Tibial artery (tissue), 4 donors: Measurements from ENCODE around the gene GPR141.

Experiments used
- DNase-seq, 2 donors: peaks; one replicate each; pipeline ENCODE4 v3.0.0-alpha.2; 2019
- H3K27ac ChIP-seq, 2 donors: fragments of 200-600 bp; sonication (generic) in 1 of 2; 1 replicate in 1 of 2; 2 replicates in 1 of 2; pipeline ENCODE4 v1.5.1; 2018 to 2019; ENCODE audit warnings: mild to moderate bottlenecking in 1 of 2
- H3K27me3 ChIP-seq, 2 donors: fragments of 200-600 bp; sonication (generic) in 1 of 2; one replicate each; pipeline versions ENCODE4 v1.5.1 to v1.6.0; 2016 to 2019
- H3K36me3 ChIP-seq, 3 donors: fragments of 200-600 bp; sonication (generic) in 2 of 3; one replicate each; pipeline ENCODE4 v1.5.1; 2016 to 2019; ENCODE audit warnings: mild to moderate bottlenecking in 2 of 3
- H3K4me1 ChIP-seq, 4 donors: fragments of 200-600 bp; sonication (generic) in 2 of 4; 1 replicate in 3 of 4; 2 replicates in 1 of 4; pipeline ENCODE4 v1.5.1; 2016 to 2019
- H3K4me3 ChIP-seq, 2 donors: fragments of 200-600 bp; sonication (generic) in 1 of 2; 1 replicate in 1 of 2; 2 replicates in 1 of 2; pipeline ENCODE4 v1.5.1; 2018 to 2019; ENCODE audit warnings: mild to moderate bottlenecking in 2 of 2
- H3K9me3 ChIP-seq, 3 donors: fragments of 200-600 bp; sonication (generic) in 1 of 3; one replicate each; pipeline ENCODE4 v1.5.1; 2016 to 2019
- CTCF ChIP-seq, 2 experiments: fragments of 200-600 bp in 1 of 2; fragments of 450-650 bp in 1 of 2; IDR thresholded peaks; one replicate each; pipeline ENCODE4 v1.5.1; 2017 to 2019; ENCODE audit warnings: antibody characterized with exemption in 2 of 2, mild to moderate bottlenecking in 1 of 2, moderate library complexity in 1 of 2
- intact Hi-C: fragments of 100-400 bp; cut with DNase I; formaldehyde crosslinking; loops from one replicate; pipeline ENCODE4 v1.15.0; 2023; ENCODE audit warnings: low total_unique reads

The GPR141 gene

GRCh38 chr7:37686556-37687345 lies 3.2 kb downstream of the GPR141 start:
- Histone ChIP-seq H3K4me3 (no peak overlapping the region), H3K27ac (no peak overlapping the region), H3K9me3 (no peaks in the 10 kb centered on the region), H3K4me1 (no peaks in the 10 kb centered on the region), H3K36me3 (no peaks in the 10 kb centered on the region), H3K27me3 (no peaks in the 10 kb centered on the region)
- TF ChIP-seq CTCF (IDR thresholded peaks at IDR 0.05), result no peak
- no peak for DNase-seq
- intact Hi-C loops, result no loop called here

GRCh38 chr7:37690206-37690605 lies 6.6 kb downstream of the GPR141 start:
- no peaks in the 10 kb centered on the region for H3K4me1 ChIP-seq
- DNase-seq, result no peak
- no peaks in the 10 kb centered on the region for H3K9me3 ChIP-seq
- no peak overlapping the region for H3K4me3 ChIP-seq
- H3K27ac ChIP-seq, result no peak overlapping the region
- H3K36me3 ChIP-seq, result no peaks in the 10 kb centered on the region
- no peak for TF ChIP-seq CTCF (IDR thresholded peaks at IDR 0.05)
- no peaks in the 10 kb centered on the region for H3K27me3 ChIP-seq
- intact Hi-C loops, result no loop called here

GRCh38 chr7:37694208-37695094 lies 10.9 kb downstream of the GPR141 start:
- no peaks in the 10 kb centered on the region for H3K36me3 ChIP-seq
- intact Hi-C loops, result no loop called here
- no peak for TF ChIP-seq CTCF (IDR thresholded peaks at IDR 0.05)
- no peak overlapping the region for H3K4me3 ChIP-seq
- H3K27me3 ChIP-seq, result no peaks in the 10 kb centered on the region
- H3K4me1 ChIP-seq, result no peaks in the 10 kb centered on the region
- DNase-seq, result peak; percentile 30 to 65
- H3K27ac ChIP-seq, result no peak overlapping the region
- H3K9me3 ChIP-seq, result no peaks in the 10 kb centered on the region

GRCh38 chr7:37698276-37698675 lies 14.7 kb downstream of the GPR141 start:
- Histone ChIP-seq H3K4me1 (no peaks in the 10 kb centered on the region), H3K27ac (no peak overlapping the region)
- DNase-seq, result no peak

GRCh38 chr7:37698782-37699181 lies 15.2 kb downstream of the GPR141 start:
- intact Hi-C loops, result no loop called here
- no peak for TF ChIP-seq CTCF (IDR thresholded peaks at IDR 0.05)

More at GRCh38 chr7:37698276-37698675, 14.7 kb downstream of the GPR141 start:
- H3K36me3 ChIP-seq, result no peaks in the 10 kb centered on the region
- intact Hi-C loops, result no loop called here
- no peaks in the 10 kb centered on the region for H3K9me3 ChIP-seq
- no peaks in the 10 kb centered on the region for H3K27me3 ChIP-seq
- TF ChIP-seq CTCF (IDR thresholded peaks at IDR 0.05), result no peak
- no peak overlapping the region for H3K4me3 ChIP-seq

More at GRCh38 chr7:37698782-37699181, 15.2 kb downstream of the GPR141 start:
- DNase-seq, result no peak
- no peaks in the 10 kb centered on the region for H3K4me1 ChIP-seq
- no peaks in the 10 kb centered on the region for H3K27me3 ChIP-seq
- no peaks in the 10 kb centered on the region for H3K9me3 ChIP-seq
- no peak overlapping the region for H3K27ac ChIP-seq
- no peak overlapping the region for H3K4me3 ChIP-seq
- no peaks in the 10 kb centered on the region for H3K36me3 ChIP-seq
